Hepatocyte (in vitro differentiated cells): ENCODE measurements around the gene PRELID3B. TPM values are rescaled to one million over a fixed set of nuclear protein-coding genes. Genes with fewer than 3 reads are reported as not detected.

Experiments used
- DNase-seq: peaks from one replicate; pipeline ENCODE4 v3.0.0-alpha.2; 2016; ENCODE audit warnings: low spot score
- H2AFZ ChIP-seq: fragments of 200-600 bp; sonication (generic); 2 replicates; pipeline ENCODE4 v1.6.0; 2016; ENCODE audit warnings: antibody characterized with exemption, mild to moderate bottlenecking
- H3K27ac ChIP-seq: fragments of 200-600 bp; sonication (generic); 2 replicates; pipeline ENCODE4 v1.5.1; 2016; ENCODE audit warnings: mild to moderate bottlenecking
- H3K27me3 ChIP-seq: fragments of 200-600 bp; sonication (generic); 2 replicates; pipeline ENCODE4 v1.6.1; 2016
- H3K36me3 ChIP-seq: fragments of 200-600 bp; sonication (generic); replicated peaks from 2 replicates; pipeline ENCODE4 v1.5.1; 2016; ENCODE audit warnings: low read depth; ENCODE audit not compliant: insufficient read depth
- H3K4me1 ChIP-seq: fragments of 200-600 bp; sonication (generic); 2 replicates; pipeline ENCODE4 v1.5.1; 2016; ENCODE audit warnings: mild to moderate bottlenecking, moderate library complexity; ENCODE audit not compliant: insufficient read depth
- H3K4me2 ChIP-seq: fragments of 200-600 bp; sonication (generic); 2 replicates; pipeline ENCODE4 v1.6.0; 2016
- H3K4me3 ChIP-seq: fragments of 200-600 bp; sonication (generic); 2 replicates; pipeline ENCODE4 v1.5.1; 2016; ENCODE audit warnings: mild to moderate bottlenecking
- H3K79me2 ChIP-seq: fragments of 200-600 bp; sonication (generic); 2 replicates; pipeline ENCODE4 v1.6.0; 2017; ENCODE audit warnings: mild to moderate bottlenecking
- H3K9me2 ChIP-seq: fragments of 200-600 bp; sonication (generic); replicated peaks from 2 replicates; pipeline ENCODE4 v1.6.0; 2017; ENCODE audit warnings: mild to moderate bottlenecking; ENCODE audit not compliant: insufficient read depth
- H3K9me3 ChIP-seq: fragments of 200-600 bp; sonication (generic); 2 replicates; pipeline ENCODE4 v1.5.1; 2016; ENCODE audit warnings: low read depth, mild to moderate bottlenecking
- H4K20me1 ChIP-seq: fragments of 200-600 bp; sonication (generic); 2 replicates; pipeline ENCODE4 v1.6.0; 2016; ENCODE audit warnings: mild to moderate bottlenecking; ENCODE audit not compliant: insufficient read depth, poor library complexity, severe bottlenecking
- CTCF ChIP-seq: fragments of 200-600 bp; sonication (generic); IDR thresholded peaks from 2 replicates; pipeline ENCODE4 v1.5.1; 2016; ENCODE audit warnings: antibody characterized with exemption, mild to moderate bottlenecking; ENCODE audit not compliant: poor library complexity
- EZH2 ChIP-seq: fragments of 200-600 bp; sonication (generic); IDR thresholded peaks from 2 replicates; pipeline ENCODE4 v1.6.1; 2016; ENCODE audit warnings: antibody characterized with exemption, mild to moderate bottlenecking, borderline replicate concordance
- EZH2phosphoT487 ChIP-seq: fragments of 200-600 bp; sonication (generic); IDR thresholded peaks from one replicate; pipeline ENCODE4 v1.6.1; 2018; ENCODE audit warnings: antibody characterized with exemption, mild to moderate bottlenecking, low read depth, moderate library complexity; ENCODE audit not compliant: unreplicated experiment, severe bottlenecking
- WGBS: methylation state at CpG from one replicate; pipeline ENCODE4 v1.1.6; 2016; ENCODE audit warnings: low lambda C conversion rate; ENCODE audit errors: missing lambda C conversion rate; 5-methylcytosine and 5-hydroxymethylcytosine counted together
- polyA plus RNA-seq: library from polyadenylated mRNA; unstranded; fragments of >200 nt; fragmentation: Nextera tagmentation; extraction: Ambion mirVana; gene quantifications from 2 replicates; pipeline ENCODE4 v1.2.1, GENCODE V29; 2016
- total RNA-seq: library from RNA; depleted of rRNA; stranded (reverse); fragments of >200 nt; gene quantifications from 2 replicates; pipeline ENCODE4 v1.2.3, GENCODE V29; 2014

Gene PRELID3B
- total RNA-seq (70.3 and 75.7 TPM in 2 replicates), polyA plus RNA-seq (33.0 and 38.2 TPM in 2 replicates)

- H3K4me3 ChIP-seq, result peak within 1 kb of the TSS; percentile 93
- H3K27me3 ChIP-seq, result no peaks in the 10 kb centered on the region
- peak within 1 kb of the TSS; percentile 92 for H3K27ac ChIP-seq
- peak; percentile 34 for DNase-seq
- H3K4me2 ChIP-seq, result peak within 1 kb of the TSS; percentile 95
- 13% methylated on average over 42 of the region's 50 CpGs for WGBS
- H3K79me2 ChIP-seq, result peaks cover 51% of the 10 kb centered on the region
- no peak for TF ChIP-seq EZH2phosphoT487
- no peak for TF ChIP-seq EZH2
- TF ChIP-seq CTCF, result no peak
- H4K20me1 ChIP-seq, result no peaks in the 10 kb centered on the region
- no peaks in the 10 kb centered on the region for H3K9me3 ChIP-seq
- peaks cover 13% of the 10 kb centered on the region for H3K4me1 ChIP-seq
- no peaks in the 10 kb centered on the region for H3K36me3 ChIP-seq
- H2AFZ ChIP-seq, result peak within 1 kb of the TSS; percentile 93
- H3K9me2 ChIP-seq, result no peaks in the 10 kb centered on the region
Measured at GRCh38 chr20:59042151-59042795, at the start of gene PRELID3B. TSS of gene PRELID3B (minus strand) at chr20:59042786. CDS start at chr20:59042730, 56 bp downstream.

- TF ChIP-seq CTCF, result peak; percentile 74
- no peak for TF ChIP-seq EZH2
- no peak for TF ChIP-seq EZH2phosphoT487
- WGBS, result 11% methylated on average over 5 of the region's 5 CpGs
Measured at GRCh38 chr20:59087829-59088433, 45.3 kb upstream of the PRELID3B start.

GRCh38 chr20:59086923-59087322 is 44.3 kb upstream of the PRELID3B start:
- Histone ChIP-seq H3K27me3 (peaks cover 7% of the 10 kb centered on the region), H3K79me2 (no peaks in the 10 kb centered on the region), H3K36me3 (no peaks in the 10 kb centered on the region), H3K9me3 (no peaks in the 10 kb centered on the region), H3K4me1 (no peaks in the 10 kb centered on the region), H4K20me1 (no peaks in the 10 kb centered on the region), H3K9me2 (no peaks in the 10 kb centered on the region), H3K27ac (no peak overlapping the region), H3K4me3 (no peak overlapping the region), H2AFZ (no peak overlapping the region), H3K4me2 (no peak overlapping the region)
- WGBS, result 85% methylated on average over 5 of the region's 5 CpGs
- TF ChIP-seq CTCF (no peak), EZH2 (no peak), EZH2phosphoT487 (no peak)
- no peak for DNase-seq

More at GRCh38 chr20:59087829-59088433, 45.3 kb upstream of the PRELID3B start:
- peaks cover 7% of the 10 kb centered on the region for H3K27me3 ChIP-seq
- no peak overlapping the region for H3K4me2 ChIP-seq
- H3K4me1 ChIP-seq, result no peaks in the 10 kb centered on the region
- no peak overlapping the region for H2AFZ ChIP-seq
- no peaks in the 10 kb centered on the region for H4K20me1 ChIP-seq
- H3K36me3 ChIP-seq, result no peaks in the 10 kb centered on the region
- peak; percentile 86 for DNase-seq
- H3K27ac ChIP-seq, result no peak overlapping the region
- H3K79me2 ChIP-seq, result no peaks in the 10 kb centered on the region
- H3K9me3 ChIP-seq, result no peaks in the 10 kb centered on the region
- no peaks in the 10 kb centered on the region for H3K9me2 ChIP-seq
- H3K4me3 ChIP-seq, result no peak overlapping the region
